Smooth muscle cell (in vitro differentiated cells): ENCODE data around the gene PCDHGB6. TPM values are rescaled to one million over a fixed set of nuclear protein-coding genes. Genes with fewer than 3 reads are reported as not detected.
A peak's percentile ranks its signal among the peaks of the same experiment; 100 is the strongest.

Experiments
- DNase-seq: peaks from one replicate; lab custom pipeline; 2025; ENCODE audit not compliant: unreplicated experiment; lab: John Stamatoyannopoulos, UW
- H2AFZ ChIP-seq: fragments of 200-600 bp; sonication (generic); 2 replicates; pipeline ENCODE4 v1.6.0; 2016; ENCODE audit warnings: antibody characterized with exemption, low read depth, mild to moderate bottlenecking
- H3F3A ChIP-seq: fragments of 200-600 bp; sonication (generic); 2 replicates; pipeline ENCODE4 v1.6.0; 2017; ENCODE audit warnings: antibody characterized with exemption, low read depth
- H3K27ac ChIP-seq: fragments of 200-600 bp; sonication (generic); 2 replicates; pipeline ENCODE4 v1.5.1; 2016; ENCODE audit warnings: low read depth, mild to moderate bottlenecking
- H3K27me3 ChIP-seq: fragments of 200-600 bp; sonication (generic); 2 replicates; pipeline ENCODE4 v1.6.1; 2016; ENCODE audit warnings: low read depth, mild to moderate bottlenecking
- H3K36me3 ChIP-seq: fragments of 200-600 bp; sonication (generic); 2 replicates; pipeline ENCODE4 v1.5.1; 2016; ENCODE audit warnings: low read depth
- H3K4me1 ChIP-seq: fragments of 200-600 bp; sonication (generic); 2 replicates; pipeline ENCODE4 v1.5.1; 2016; ENCODE audit warnings: low read depth
- H3K4me2 ChIP-seq: fragments of 200-600 bp; sonication (generic); 2 replicates; pipeline ENCODE4 v1.6.0; 2016; ENCODE audit warnings: mild to moderate bottlenecking
- H3K4me3 ChIP-seq: fragments of 200-600 bp; sonication (generic); 2 replicates; pipeline ENCODE4 v1.5.1; 2016; ENCODE audit warnings: mild to moderate bottlenecking
- H3K79me2 ChIP-seq: fragments of 200-600 bp; sonication (generic); 2 replicates; pipeline ENCODE4 v1.6.0; 2016; ENCODE audit warnings: low read depth, mild to moderate bottlenecking
- H3K9ac ChIP-seq: fragments of 200-600 bp; sonication (generic); 2 replicates; pipeline ENCODE4 v1.6.0; 2016; ENCODE audit warnings: low read depth
- H3K9me3 ChIP-seq: fragments of 200-600 bp; sonication (generic); replicated peaks from 2 replicates; pipeline ENCODE4 v1.5.1; 2016; ENCODE audit warnings: low read depth
- H4K20me1 ChIP-seq: fragments of 200-600 bp; sonication (generic); 2 replicates; pipeline ENCODE4 v1.6.0; 2016; ENCODE audit warnings: low read depth
- whole genome bisulfite sequencing: methylation state at CpG from one replicate; pipeline ENCODE4 v1.1.7; 2016; ENCODE audit warnings: low lambda C conversion rate; 5-methylcytosine and 5-hydroxymethylcytosine counted together
- polyA plus RNA-seq: library from polyadenylated mRNA; unstranded; fragments of >200 nt; fragmentation: Nextera tagmentation; extraction: Ambion mirVana; gene quantifications from 2 replicates; pipeline ENCODE4 v1.2.1, GENCODE V29; 2016
- total RNA-seq: library from RNA; depleted of rRNA; stranded (reverse); fragments of >200 nt; gene quantifications from 2 replicates; pipeline ENCODE4 v1.2.3, GENCODE V29; 2014
- TF ChIP-seq, protein P1 (sequence below): fragments of 200-600 bp; sonication (generic); IDR thresholded peaks from 2 replicates; pipeline ENCODE4 v1.5.1; 2017; ENCODE audit warnings: borderline replicate concordance, mild to moderate bottlenecking, antibody characterized with exemption; ENCODE audit not compliant: insufficient read depth, poor library complexity, severe bottlenecking

Gene PCDHGB6
- total and polyA plus RNA-seq, 2 experiments from 2014 or later, result 12.3 to 17.1 TPM

DNA sequence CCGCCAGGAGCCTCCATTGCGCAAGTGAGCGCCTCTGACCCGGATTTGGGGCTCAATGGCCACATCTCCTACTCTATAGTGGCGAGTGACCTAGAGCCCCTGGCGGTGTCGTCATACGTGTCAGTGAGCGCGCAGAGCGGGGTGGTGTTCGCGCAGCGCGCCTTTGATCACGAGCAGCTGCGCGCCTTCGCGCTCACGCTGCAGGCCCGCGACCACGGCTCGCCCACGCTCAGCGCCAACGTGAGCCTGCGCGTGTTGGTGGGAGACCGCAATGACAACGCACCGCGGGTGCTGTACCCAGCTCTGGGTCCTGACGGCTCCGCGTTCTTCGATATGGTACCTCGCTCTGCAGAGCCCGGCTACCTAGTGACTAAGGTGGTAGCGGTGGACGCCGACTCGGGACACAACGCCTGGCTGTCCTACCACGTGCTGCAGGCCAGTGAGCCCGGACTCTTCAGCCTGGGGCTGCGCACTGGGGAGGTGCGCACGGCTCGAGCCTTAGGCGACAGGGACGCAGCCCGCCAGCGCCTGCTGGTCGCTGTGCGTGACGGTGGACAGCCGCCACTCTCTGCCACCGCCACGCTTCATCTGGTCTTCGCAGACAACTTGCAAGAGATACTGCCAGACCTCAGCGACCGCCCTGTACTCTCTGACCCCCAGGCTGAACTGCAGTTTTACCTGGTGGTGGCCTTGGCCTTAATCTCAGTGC lies 1.9 kb downstream of the PCDHGB6 start:
- Histone ChIP-seq H2AFZ (no peak overlapping the region), H3K4me1 (no peaks in the 10 kb centered on the region), H3K9me3 (no peaks in the 10 kb centered on the region), H3F3A (no peaks in the 10 kb centered on the region), H3K4me3 (no peak overlapping the region), H3K4me2 (no peak overlapping the region), H3K27me3 (no peaks in the 10 kb centered on the region), H3K9ac (no peak overlapping the region), H3K27ac (no peak overlapping the region), H3K79me2 (peaks cover 16% of the 10 kb centered on the region), H4K20me1 (no peaks in the 10 kb centered on the region), H3K36me3 (no peaks in the 10 kb centered on the region)
- TF ChIP-seq, protein P1, sequence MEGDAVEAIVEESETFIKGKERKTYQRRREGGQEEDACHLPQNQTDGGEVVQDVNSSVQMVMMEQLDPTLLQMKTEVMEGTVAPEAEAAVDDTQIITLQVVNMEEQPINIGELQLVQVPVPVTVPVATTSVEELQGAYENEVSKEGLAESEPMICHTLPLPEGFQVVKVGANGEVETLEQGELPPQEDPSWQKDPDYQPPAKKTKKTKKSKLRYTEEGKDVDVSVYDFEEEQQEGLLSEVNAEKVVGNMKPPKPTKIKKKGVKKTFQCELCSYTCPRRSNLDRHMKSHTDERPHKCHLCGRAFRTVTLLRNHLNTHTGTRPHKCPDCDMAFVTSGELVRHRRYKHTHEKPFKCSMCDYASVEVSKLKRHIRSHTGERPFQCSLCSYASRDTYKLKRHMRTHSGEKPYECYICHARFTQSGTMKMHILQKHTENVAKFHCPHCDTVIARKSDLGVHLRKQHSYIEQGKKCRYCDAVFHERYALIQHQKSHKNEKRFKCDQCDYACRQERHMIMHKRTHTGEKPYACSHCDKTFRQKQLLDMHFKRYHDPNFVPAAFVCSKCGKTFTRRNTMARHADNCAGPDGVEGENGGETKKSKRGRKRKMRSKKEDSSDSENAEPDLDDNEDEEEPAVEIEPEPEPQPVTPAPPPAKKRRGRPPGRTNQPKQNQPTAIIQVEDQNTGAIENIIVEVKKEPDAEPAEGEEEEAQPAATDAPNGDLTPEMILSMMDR, result no peak
- WGBS, result 97% methylated on average over 64 of the region's 64 CpGs
- DNase-seq, result no peak

GRCh38 chr5:141411575-141411974 lies 3.8 kb downstream of the PCDHGB6 start:
- no peak overlapping the region for H2AFZ ChIP-seq
- no peaks in the 10 kb centered on the region for H3K27me3 ChIP-seq
- peaks cover 29% of the 10 kb centered on the region for H3K79me2 ChIP-seq
- peaks cover 6% of the 10 kb centered on the region for H3K36me3 ChIP-seq
- no peaks in the 10 kb centered on the region for H3K4me1 ChIP-seq
- no peak overlapping the region for H3K27ac ChIP-seq
- H3K9me3 ChIP-seq, result no peaks in the 10 kb centered on the region
- DNase-seq, result no peak
- WGBS, result 84% methylated on average over 3 of the region's 3 CpGs
- no peaks in the 10 kb centered on the region for H3F3A ChIP-seq
- TF ChIP-seq, protein P1, result no peak
- H3K4me2 ChIP-seq, result peak overlapping the region; percentile 86
- H4K20me1 ChIP-seq, result no peaks in the 10 kb centered on the region
- H3K9ac ChIP-seq, result no peak overlapping the region
- H3K4me3 ChIP-seq, result peak overlapping the region; percentile 66

- peak within 1 kb of the TSS; percentile 66 for H3K4me3 ChIP-seq
- H4K20me1 ChIP-seq, result no peaks in the 10 kb centered on the region
- peak within 1 kb of the TSS; percentile 63 for H3K9ac ChIP-seq
- no peaks in the 10 kb centered on the region for H3K27me3 ChIP-seq
- H3K4me1 ChIP-seq, result peaks cover 5% of the 10 kb centered on the region
- peaks cover 7% of the 10 kb centered on the region for H3K36me3 ChIP-seq
- DNase-seq, result no peak
- H3K79me2 ChIP-seq, result peaks cover 36% of the 10 kb centered on the region
- peak within 1 kb of the TSS; percentile 92 for H2AFZ ChIP-seq
- peak within 1 kb of the TSS; percentile 55 for H3K27ac ChIP-seq
- peak within 1 kb of the TSS; percentile 86 for H3K4me2 ChIP-seq
- TF ChIP-seq, protein P1, result peak; percentile 64
- 38% methylated on average over 31 of the region's 31 CpGs for WGBS
- no peaks in the 10 kb centered on the region for H3K9me3 ChIP-seq
- H3F3A ChIP-seq, result no peaks in the 10 kb centered on the region
These were observed 5.2 kb downstream of the PCDHGB6 start, which contains the start of gene PCDHGA10 for GRCh38 chr5:141412854-141413539. Gene PCDHGA10, plus strand, starts transcription at chr5:141412987. Its CDS starts 189 bp downstream, at chr5:141413176.
